Hepatocyte (in vitro differentiated cells): ENCODE measurements around the gene TARBP2.

Experiments used
- CTCF ChIP-seq: fragments of 200-600 bp; sonication (generic); IDR thresholded peaks from 2 replicates; pipeline ENCODE4 v1.5.1; 2016; ENCODE audit warnings: antibody characterized with exemption, mild to moderate bottlenecking; ENCODE audit not compliant: poor library complexity
- EZH2 ChIP-seq: fragments of 200-600 bp; sonication (generic); IDR thresholded peaks from 2 replicates; pipeline ENCODE4 v1.6.1; 2016; ENCODE audit warnings: antibody characterized with exemption, mild to moderate bottlenecking, borderline replicate concordance
- EZH2phosphoT487 ChIP-seq: fragments of 200-600 bp; sonication (generic); IDR thresholded peaks from one replicate; pipeline ENCODE4 v1.6.1; 2018; ENCODE audit warnings: antibody characterized with exemption, mild to moderate bottlenecking, low read depth, moderate library complexity; ENCODE audit not compliant: unreplicated experiment, severe bottlenecking

GRCh38 chr12:53459097-53459496, 42.0 kb upstream of the TARBP2 start:
- TF ChIP-seq CTCF (no peak), EZH2 (no peak), EZH2phosphoT487 (no peak)
